ENCODE measurements around the gene GPR180.

Gene GPR180

DNA sequence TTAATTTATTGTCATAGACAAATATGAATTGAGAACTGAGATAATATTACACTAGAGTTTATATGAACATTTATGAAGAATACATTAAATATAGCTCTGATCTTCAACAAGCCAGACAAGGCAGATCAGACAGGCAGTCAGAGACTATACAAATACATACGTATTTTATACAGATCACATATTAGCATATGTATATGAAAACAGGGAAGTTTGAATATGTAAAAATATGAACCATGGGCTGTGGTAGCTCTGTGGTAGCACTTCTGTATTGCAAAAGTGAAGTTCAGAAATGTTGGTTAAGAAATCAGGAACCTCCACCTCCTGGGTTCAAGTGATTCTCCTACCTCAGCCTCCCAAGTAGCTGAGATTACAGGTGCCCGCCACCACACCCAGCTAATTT lies 20.7 kb downstream of the GPR180 start:
- Histone ChIP-seq H3K27me3 (ENCODE audit: insufficient read depth, poor library complexity, severe bottlenecking) (no peaks in the 10 kb centered on the region), H3K27ac (replicated peaks) (no peak overlapping the region), H3K4me3 (replicated peaks; ENCODE audit: insufficient read depth, low read length) (no peak overlapping the region)
- TF ChIP-seq, protein P1, sequence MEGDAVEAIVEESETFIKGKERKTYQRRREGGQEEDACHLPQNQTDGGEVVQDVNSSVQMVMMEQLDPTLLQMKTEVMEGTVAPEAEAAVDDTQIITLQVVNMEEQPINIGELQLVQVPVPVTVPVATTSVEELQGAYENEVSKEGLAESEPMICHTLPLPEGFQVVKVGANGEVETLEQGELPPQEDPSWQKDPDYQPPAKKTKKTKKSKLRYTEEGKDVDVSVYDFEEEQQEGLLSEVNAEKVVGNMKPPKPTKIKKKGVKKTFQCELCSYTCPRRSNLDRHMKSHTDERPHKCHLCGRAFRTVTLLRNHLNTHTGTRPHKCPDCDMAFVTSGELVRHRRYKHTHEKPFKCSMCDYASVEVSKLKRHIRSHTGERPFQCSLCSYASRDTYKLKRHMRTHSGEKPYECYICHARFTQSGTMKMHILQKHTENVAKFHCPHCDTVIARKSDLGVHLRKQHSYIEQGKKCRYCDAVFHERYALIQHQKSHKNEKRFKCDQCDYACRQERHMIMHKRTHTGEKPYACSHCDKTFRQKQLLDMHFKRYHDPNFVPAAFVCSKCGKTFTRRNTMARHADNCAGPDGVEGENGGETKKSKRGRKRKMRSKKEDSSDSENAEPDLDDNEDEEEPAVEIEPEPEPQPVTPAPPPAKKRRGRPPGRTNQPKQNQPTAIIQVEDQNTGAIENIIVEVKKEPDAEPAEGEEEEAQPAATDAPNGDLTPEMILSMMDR (IDR thresholded peaks at IDR 0.05; ENCODE audit: insufficient read depth, low read length), result no peak
- TF ChIP-seq SPI1 (IDR thresholded peaks at IDR 0.05; ENCODE audit: borderline replicate concordance, low read depth) (no peak), GABPA (IDR thresholded peaks at IDR 0.05; ENCODE audit: low read depth) (no peak), POLR2AphosphoS5 (IDR thresholded peaks at IDR 0.05; ENCODE audit: low read depth) (no peak)
- TF ChIP-seq, protein P2, sequence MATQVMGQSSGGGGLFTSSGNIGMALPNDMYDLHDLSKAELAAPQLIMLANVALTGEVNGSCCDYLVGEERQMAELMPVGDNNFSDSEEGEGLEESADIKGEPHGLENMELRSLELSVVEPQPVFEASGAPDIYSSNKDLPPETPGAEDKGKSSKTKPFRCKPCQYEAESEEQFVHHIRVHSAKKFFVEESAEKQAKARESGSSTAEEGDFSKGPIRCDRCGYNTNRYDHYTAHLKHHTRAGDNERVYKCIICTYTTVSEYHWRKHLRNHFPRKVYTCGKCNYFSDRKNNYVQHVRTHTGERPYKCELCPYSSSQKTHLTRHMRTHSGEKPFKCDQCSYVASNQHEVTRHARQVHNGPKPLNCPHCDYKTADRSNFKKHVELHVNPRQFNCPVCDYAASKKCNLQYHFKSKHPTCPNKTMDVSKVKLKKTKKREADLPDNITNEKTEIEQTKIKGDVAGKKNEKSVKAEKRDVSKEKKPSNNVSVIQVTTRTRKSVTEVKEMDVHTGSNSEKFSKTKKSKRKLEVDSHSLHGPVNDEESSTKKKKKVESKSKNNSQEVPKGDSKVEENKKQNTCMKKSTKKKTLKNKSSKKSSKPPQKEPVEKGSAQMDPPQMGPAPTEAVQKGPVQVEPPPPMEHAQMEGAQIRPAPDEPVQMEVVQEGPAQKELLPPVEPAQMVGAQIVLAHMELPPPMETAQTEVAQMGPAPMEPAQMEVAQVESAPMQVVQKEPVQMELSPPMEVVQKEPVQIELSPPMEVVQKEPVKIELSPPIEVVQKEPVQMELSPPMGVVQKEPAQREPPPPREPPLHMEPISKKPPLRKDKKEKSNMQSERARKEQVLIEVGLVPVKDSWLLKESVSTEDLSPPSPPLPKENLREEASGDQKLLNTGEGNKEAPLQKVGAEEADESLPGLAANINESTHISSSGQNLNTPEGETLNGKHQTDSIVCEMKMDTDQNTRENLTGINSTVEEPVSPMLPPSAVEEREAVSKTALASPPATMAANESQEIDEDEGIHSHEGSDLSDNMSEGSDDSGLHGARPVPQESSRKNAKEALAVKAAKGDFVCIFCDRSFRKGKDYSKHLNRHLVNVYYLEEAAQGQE (IDR thresholded peaks at IDR 0.05; ENCODE audit: insufficient replicate concordance, low read depth), result no peak
- peak in 1 of 2 experiments; percentile 26 for DNase-seq (ENCODE audit: low read depth in 1 of 2, low spot score in 1 of 2)

DNA sequence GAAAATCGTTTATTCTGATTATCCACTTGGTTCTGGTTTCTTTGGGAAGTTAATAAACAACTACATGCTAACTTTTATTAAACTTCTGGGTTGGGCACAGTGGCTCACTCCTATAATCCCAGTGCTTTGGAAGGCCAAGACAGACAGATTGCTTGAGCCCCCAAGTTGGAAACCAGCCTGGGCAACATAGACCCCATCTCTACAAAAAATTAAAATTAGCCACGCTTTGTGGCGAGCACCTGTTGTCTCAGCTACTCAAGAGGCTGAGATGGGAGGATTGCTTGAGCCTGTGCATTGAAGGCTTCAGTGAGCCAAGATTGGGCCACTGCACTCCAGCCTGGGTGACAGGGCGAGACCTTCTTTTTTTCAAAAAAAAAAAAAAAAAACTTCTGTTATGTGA lies 21.7 kb downstream of the GPR180 start:
- DNase-seq (ENCODE audit: low read depth in 1 of 2, low spot score in 1 of 2), result no peak
- Histone ChIP-seq H3K4me3 (replicated peaks; ENCODE audit: insufficient read depth, low read length) (no peak overlapping the region), H3K27ac (replicated peaks) (no peak overlapping the region), H3K27me3 (ENCODE audit: insufficient read depth, poor library complexity, severe bottlenecking) (no peaks in the 10 kb centered on the region)
- TF ChIP-seq, protein P2 (IDR thresholded peaks at IDR 0.05; ENCODE audit: insufficient replicate concordance, low read depth), result no peak
- TF ChIP-seq GABPA (IDR thresholded peaks at IDR 0.05; ENCODE audit: low read depth) (no peak), POLR2AphosphoS5 (IDR thresholded peaks at IDR 0.05; ENCODE audit: low read depth) (no peak), SPI1 (IDR thresholded peaks at IDR 0.05; ENCODE audit: borderline replicate concordance, low read depth) (no peak)
- TF ChIP-seq, protein P1 (IDR thresholded peaks at IDR 0.05; ENCODE audit: insufficient read depth, low read length), result no peak

DNA sequence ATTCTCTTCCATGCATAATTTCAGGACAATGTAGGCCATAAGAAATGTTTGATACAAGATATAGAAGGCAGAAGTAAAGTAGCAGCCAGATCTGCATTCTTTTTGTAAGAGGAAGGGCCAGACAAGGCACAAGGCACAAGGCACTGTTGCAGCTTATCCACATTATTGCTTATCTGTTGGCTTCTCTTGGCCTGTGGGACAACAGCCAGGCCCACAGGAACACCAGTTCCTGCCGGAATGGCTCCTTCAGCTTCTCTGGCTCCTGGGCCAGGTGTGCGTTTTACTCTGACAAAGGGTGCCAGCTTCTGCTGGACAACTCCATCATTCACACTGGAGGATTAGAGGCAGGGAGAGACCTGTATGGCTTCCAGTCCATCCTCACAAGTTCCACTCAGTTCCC lies 29.2 kb downstream of the GPR180 start:
- Histone ChIP-seq H3K27ac (replicated peaks) (no peak overlapping the region), H3K4me3 (replicated peaks; ENCODE audit: insufficient read depth, low read length) (no peak overlapping the region), H3K27me3 (ENCODE audit: insufficient read depth, poor library complexity, severe bottlenecking) (no peaks in the 10 kb centered on the region)
- no peak for DNase-seq (ENCODE audit: low read depth in 1 of 2, low spot score in 1 of 2)
- TF ChIP-seq SPI1 (IDR thresholded peaks at IDR 0.05; ENCODE audit: borderline replicate concordance, low read depth) (no peak), POLR2AphosphoS5 (IDR thresholded peaks at IDR 0.05; ENCODE audit: low read depth) (no peak), GABPA (IDR thresholded peaks at IDR 0.05; ENCODE audit: low read depth) (no peak)
- TF ChIP-seq, protein P2 (IDR thresholded peaks at IDR 0.05; ENCODE audit: insufficient replicate concordance, low read depth), result no peak
- TF ChIP-seq, protein P1 (IDR thresholded peaks at IDR 0.05; ENCODE audit: insufficient read depth, low read length), result no peak

Measured in HL-60 (cell line).